A375 (cell line): ENCODE measurements around the gene KANTR. TPM values are rescaled to one million over a fixed set of nuclear protein-coding genes. Genes with fewer than 3 reads are reported as not detected.

Experiments used
- small RNA-seq: library from RNA; depleted of rRNA; stranded (forward); fragments of <200 nt; gene quantifications from one replicate; pipeline ENCODE3, GENCODE V24; 2014
- total RNA-seq: library from RNA; depleted of rRNA; stranded (reverse); fragments of >200 nt; shearing (Covaris generic); gene quantifications from 2 replicates; pipeline ENCODE4 v1.2.3, GENCODE V29; 2014; rRNA removed

Gene KANTR
- 4.9 and 6.9 TPM in 2 replicates for total RNA-seq

GRCh38 chrX:53093748-53094581 lies at the start of gene KANTR:
KANTR (plus strand) TSS chrX:53094142; CDS start chrX:53124273, 30,131 bp downstream.

GRCh38 chrX:53048169-53049126 lies 45.5 kb upstream of the KANTR start, which contains the start of gene GPR173:
GPR173 (plus strand) TSS chrX:53048789; CDS start chrX:53076622, 27,833 bp downstream.

GRCh38 chrX:53081925-53082772 lies 11.8 kb upstream of the KANTR start, which contains the start of gene TSPYL2:
TSPYL2 (plus strand) TSS chrX:53082367; CDS start chrX:53082499, 132 bp downstream.

Small RNA genes within 50 kb of the gene (small RNA-seq; reads per million reads assigned to genes)
- not detected for gene AL139396.1
- gene AL591212.2: not detected

Other genes with a start within 250 kb of the KANTR start
- not detected in 2 replicates for gene XAGE3, start 226.1 kb upstream of the KANTR start, total RNA-seq
- gene FAM156B, start 196.8 kb upstream of the KANTR start, total RNA-seq: 39.3 and 51.9 TPM in 2 replicates
- 7.5 and 16.4 TPM in 2 replicates for gene FAM156A, start 135.6 kb upstream of the KANTR start, total RNA-seq
- not detected in 2 replicates for gene GPR173, start 45.4 kb upstream of the KANTR start, total RNA-seq
- 19.0 and 19.7 TPM in 2 replicates for gene TSPYL2, start 11.8 kb upstream of the KANTR start, total RNA-seq
- 115 and 129 TPM in 2 replicates for gene KDM5C, start 131.1 kb downstream of the KANTR start, total RNA-seq
- gene IQSEC2, start 187.4 kb downstream of the KANTR start, total RNA-seq: 7.6 and 11.2 TPM in 2 replicates